GM18870 (cell line): ENCODE measurements around the gene DDRGK1.
"Not testable (repeated sequence)": the region's sequence is repeated elsewhere in the genome, so short reads cannot be mapped to it uniquely, and the experiment has no call there.

Source experiments
- ATAC-seq: cut with Tn5 transposase; IDR thresholded peaks from one replicate; pipeline ENCODE4 v1.9.1; 2021; ENCODE audit warnings: moderate library complexity; ENCODE audit not compliant: unreplicated experiment

The DDRGK1 gene

GRCh38 chr20:3221398-3222226 is 17.1 kb upstream of the DDRGK1 start:
- no peak for ATAC-seq

GRCh38 chr20:3218307-3218988 is 14.0 kb upstream of the DDRGK1 start:
- no peak for ATAC-seq

GRCh38 chr20:3215359-3215917 is 11.0 kb upstream of the DDRGK1 start:
- not testable (repeated sequence) for ATAC-seq

- no peak for ATAC-seq
Measured at GRCh38 chr20:3213226-3213625, 8.7 kb upstream of the DDRGK1 start.

- ATAC-seq = no peak
Measured at GRCh38 chr20:3210346-3210745, 5.9 kb upstream of the DDRGK1 start.

- ATAC-seq = no peak
Measured at GRCh38 chr20:3209946-3210317, 5.5 kb upstream of the DDRGK1 start.

- no peak for ATAC-seq
Measured at GRCh38 chr20:3209257-3209945, 4.9 kb upstream of the DDRGK1 start, which contains the start of gene ITPA. TSS of gene ITPA (plus strand) at chr20:3209498. CDS start at chr20:3209552, 54 bp downstream.

GRCh38 chr20:3208786-3209256 is 4.3 kb upstream of the DDRGK1 start:
- no peak for ATAC-seq

- peak; percentile 10 for ATAC-seq
Measured at GRCh38 chr20:3203315-3204123, 963 bp downstream of the DDRGK1 start.

- ATAC-seq = no peak
Measured at GRCh38 chr20:3202965-3203314, 1.5 kb downstream of the DDRGK1 start.

GRCh38 chr20:3199976-3200755 is 4.3 kb downstream of the DDRGK1 start:
- no peak for ATAC-seq

- no peak for ATAC-seq
Measured at GRCh38 chr20:3199206-3199605, 5.3 kb downstream of the DDRGK1 start.

- no peak for ATAC-seq
Measured at GRCh38 chr20:3195590-3196237, 8.8 kb downstream of the DDRGK1 start.

- no peak for ATAC-seq
Measured at GRCh38 chr20:3194617-3195280, 9.7 kb downstream of the DDRGK1 start.

- ATAC-seq = no peak
Measured at GRCh38 chr20:3193806-3194616, 10.5 kb downstream of the DDRGK1 start.

GRCh38 chr20:3192226-3193015 is 12.1 kb downstream of the DDRGK1 start:
- no peak for ATAC-seq

GRCh38 chr20:3190681-3191111 is 13.8 kb downstream of the DDRGK1 start:
- no peak for ATAC-seq
